ENCODE results near the gene PARP2.

- TF ChIP-seq, protein P1, sequence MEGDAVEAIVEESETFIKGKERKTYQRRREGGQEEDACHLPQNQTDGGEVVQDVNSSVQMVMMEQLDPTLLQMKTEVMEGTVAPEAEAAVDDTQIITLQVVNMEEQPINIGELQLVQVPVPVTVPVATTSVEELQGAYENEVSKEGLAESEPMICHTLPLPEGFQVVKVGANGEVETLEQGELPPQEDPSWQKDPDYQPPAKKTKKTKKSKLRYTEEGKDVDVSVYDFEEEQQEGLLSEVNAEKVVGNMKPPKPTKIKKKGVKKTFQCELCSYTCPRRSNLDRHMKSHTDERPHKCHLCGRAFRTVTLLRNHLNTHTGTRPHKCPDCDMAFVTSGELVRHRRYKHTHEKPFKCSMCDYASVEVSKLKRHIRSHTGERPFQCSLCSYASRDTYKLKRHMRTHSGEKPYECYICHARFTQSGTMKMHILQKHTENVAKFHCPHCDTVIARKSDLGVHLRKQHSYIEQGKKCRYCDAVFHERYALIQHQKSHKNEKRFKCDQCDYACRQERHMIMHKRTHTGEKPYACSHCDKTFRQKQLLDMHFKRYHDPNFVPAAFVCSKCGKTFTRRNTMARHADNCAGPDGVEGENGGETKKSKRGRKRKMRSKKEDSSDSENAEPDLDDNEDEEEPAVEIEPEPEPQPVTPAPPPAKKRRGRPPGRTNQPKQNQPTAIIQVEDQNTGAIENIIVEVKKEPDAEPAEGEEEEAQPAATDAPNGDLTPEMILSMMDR (IDR thresholded peaks at IDR 0.05): no peak
- TF ChIP-seq EZH2 (IDR thresholded peaks at IDR 0.05; ENCODE audit: borderline replicate concordance, insufficient read depth, low read depth, low read length, poor library complexity, severe bottlenecking): no peak
Observed at GRCh38 chr14:20329355-20329754, 14.1 kb upstream of the PARP2 start.

Data from B cell (primary cell).